ENCODE results near the gene NLGN1.

DNA sequence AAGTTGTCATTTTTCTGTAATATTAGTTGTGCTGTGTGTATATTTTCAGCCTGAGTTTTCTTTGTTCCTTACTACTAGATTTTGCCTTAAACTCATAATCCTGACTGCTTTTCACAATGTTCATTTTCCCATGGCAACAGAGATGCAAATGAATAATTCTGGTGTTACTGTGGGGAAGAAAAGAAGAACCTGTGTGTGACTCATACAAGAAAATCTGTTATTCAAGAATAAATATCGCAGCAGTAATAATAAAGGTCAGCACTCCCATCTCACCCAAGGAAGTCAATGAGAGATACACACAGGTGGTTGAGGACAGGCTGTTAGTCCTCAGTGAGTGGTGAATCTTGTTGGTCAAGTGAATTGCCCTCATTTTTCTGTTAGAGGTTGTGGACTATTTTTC lies 805.0 kb downstream of the NLGN1 start:
- TF ChIP-seq EZH2 (IDR thresholded peaks at IDR 0.05; ENCODE audit: borderline replicate concordance, low read length), result no peak
- TF ChIP-seq, protein P1, sequence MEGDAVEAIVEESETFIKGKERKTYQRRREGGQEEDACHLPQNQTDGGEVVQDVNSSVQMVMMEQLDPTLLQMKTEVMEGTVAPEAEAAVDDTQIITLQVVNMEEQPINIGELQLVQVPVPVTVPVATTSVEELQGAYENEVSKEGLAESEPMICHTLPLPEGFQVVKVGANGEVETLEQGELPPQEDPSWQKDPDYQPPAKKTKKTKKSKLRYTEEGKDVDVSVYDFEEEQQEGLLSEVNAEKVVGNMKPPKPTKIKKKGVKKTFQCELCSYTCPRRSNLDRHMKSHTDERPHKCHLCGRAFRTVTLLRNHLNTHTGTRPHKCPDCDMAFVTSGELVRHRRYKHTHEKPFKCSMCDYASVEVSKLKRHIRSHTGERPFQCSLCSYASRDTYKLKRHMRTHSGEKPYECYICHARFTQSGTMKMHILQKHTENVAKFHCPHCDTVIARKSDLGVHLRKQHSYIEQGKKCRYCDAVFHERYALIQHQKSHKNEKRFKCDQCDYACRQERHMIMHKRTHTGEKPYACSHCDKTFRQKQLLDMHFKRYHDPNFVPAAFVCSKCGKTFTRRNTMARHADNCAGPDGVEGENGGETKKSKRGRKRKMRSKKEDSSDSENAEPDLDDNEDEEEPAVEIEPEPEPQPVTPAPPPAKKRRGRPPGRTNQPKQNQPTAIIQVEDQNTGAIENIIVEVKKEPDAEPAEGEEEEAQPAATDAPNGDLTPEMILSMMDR (IDR thresholded peaks at IDR 0.05; ENCODE audit: low read length), result no peak

Measured in OCI-LY1 (cell line).